GM13977 (cell line): ENCODE results near the gene ETFA.

Experiments
- DNase-seq: peaks from one replicate; pipeline ENCODE4 v3.0.0; 2012; ENCODE audit warnings: low spot score
- in situ Hi-C: fragments of 300-500 bp; cut with MboI; formaldehyde crosslinking; loops from one replicate; pipeline ENCODE4 v1.12.0; 2022; ENCODE audit warnings: low sequenced_read_pairs, low pct_unique_long_range_greater_than_20kb, mixed read lengths, inconsistent platforms; ENCODE audit not compliant: unreplicated experiment
- TF ChIP-seq, protein P1 (sequence below): IDR thresholded peaks from 2 replicates; pipeline ENCODE4 v1.5.1; 2012; ENCODE audit warnings: mild to moderate bottlenecking, control low read depth; ENCODE audit not compliant: insufficient read depth; ENCODE audit errors: extremely low read depth, missing control alignments

The ETFA gene

DNA sequence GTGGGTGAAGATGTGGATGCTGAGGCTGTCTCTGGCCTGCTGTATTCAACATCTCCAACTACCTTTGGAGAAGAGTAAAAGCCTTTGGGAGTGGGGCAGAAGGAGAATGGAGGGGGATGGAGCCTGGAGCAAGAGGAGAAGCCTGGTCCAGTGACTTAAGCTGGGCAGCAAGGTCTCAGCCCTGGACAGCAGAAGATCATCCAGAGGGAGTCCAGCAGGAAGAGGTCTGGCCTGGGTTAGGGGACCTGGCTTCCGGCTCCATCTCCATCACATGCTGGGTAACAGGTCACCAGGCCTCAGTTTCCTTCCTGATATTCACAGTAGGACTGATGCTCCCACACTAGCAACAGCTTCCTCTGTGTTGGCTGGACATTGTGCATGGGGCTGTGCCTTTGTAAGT lies 21.5 kb upstream of the ETFA start:
- no peak for DNase-seq
- TF ChIP-seq, protein P1, sequence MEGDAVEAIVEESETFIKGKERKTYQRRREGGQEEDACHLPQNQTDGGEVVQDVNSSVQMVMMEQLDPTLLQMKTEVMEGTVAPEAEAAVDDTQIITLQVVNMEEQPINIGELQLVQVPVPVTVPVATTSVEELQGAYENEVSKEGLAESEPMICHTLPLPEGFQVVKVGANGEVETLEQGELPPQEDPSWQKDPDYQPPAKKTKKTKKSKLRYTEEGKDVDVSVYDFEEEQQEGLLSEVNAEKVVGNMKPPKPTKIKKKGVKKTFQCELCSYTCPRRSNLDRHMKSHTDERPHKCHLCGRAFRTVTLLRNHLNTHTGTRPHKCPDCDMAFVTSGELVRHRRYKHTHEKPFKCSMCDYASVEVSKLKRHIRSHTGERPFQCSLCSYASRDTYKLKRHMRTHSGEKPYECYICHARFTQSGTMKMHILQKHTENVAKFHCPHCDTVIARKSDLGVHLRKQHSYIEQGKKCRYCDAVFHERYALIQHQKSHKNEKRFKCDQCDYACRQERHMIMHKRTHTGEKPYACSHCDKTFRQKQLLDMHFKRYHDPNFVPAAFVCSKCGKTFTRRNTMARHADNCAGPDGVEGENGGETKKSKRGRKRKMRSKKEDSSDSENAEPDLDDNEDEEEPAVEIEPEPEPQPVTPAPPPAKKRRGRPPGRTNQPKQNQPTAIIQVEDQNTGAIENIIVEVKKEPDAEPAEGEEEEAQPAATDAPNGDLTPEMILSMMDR: no peak
- in situ Hi-C loops: no loop called here

DNA sequence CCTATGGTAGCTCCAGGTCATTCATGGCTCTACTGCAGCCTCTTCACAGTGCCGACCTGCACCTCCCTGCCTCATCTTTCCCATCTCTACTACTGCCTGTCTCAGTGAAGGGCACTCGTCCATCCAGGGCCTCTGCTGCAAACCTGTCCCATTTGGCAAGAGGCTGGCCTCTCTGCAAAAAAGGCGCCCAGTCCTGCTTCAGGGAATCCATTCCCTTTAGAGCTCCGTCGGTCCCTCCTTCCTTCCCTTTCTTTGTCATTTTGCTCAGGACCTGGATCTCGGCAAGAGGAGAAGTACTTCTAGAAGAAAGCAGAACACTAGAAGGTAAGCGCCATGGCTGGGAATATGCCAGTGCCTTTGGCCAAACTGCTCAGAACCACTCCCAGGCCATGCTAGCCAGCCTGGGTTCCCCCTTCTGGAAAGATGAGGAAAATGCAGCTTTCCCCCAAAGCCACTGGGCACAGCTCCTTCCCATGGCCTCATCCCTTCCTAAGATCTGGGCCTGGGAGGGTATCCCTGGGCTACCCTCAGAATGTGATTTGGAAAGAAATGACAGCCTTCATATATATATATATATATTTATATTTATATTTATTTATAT lies 18.9 kb upstream of the ETFA start:
- no peak for DNase-seq
- TF ChIP-seq, protein P1: peak; percentile 47
- in situ Hi-C loops: no loop called here

DNA sequence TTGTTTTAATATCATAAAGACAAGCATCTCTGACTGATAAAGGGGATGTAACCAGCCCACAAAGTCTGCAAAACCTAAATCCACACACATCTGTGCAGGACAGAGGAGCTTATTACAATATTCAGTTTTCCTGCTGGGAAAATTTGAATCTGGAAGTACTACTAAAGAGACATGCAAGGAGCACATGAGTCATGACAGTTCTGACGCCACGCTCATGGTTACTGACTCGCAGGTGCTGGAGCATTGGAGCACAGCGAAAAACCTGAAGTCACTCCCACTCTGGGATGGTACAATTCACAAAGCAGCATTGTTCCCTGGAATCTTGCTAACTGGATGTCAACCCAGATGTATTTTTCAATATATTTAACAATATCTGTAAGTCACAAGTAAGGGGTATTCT lies 17.7 kb upstream of the ETFA start:
- in situ Hi-C loops: no loop called here
- no peak for DNase-seq
- TF ChIP-seq, protein P1: no peak

DNA sequence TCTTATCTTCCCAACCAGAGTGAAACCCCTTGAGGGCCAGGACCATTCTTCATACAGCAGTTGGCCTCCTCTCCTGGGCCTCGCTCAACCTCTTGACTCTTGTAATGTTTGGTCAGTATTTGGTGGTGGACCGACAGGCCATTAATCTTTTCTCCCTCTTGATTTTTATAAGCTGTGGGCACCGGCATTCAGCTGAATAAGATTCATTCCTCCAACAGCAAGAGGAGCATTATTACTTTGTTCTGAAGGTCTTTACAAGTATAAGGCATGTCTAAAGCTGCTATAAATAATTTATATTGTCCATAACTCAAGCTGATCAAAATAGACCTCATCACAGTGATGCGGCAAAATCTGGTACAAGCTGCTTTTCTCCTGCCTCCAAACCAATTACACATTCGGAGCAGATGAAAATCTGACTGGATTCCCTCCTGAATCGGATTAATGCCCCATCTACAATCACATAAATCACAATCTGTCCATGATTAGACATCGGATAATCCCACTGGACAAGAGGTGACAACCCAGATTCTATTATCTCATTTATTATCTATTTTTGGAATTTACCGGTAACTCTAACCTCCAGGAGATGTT lies 16.9 kb upstream of the ETFA start:
- no peak for DNase-seq
- in situ Hi-C loops: no loop called here
- TF ChIP-seq, protein P1: no peak

DNA sequence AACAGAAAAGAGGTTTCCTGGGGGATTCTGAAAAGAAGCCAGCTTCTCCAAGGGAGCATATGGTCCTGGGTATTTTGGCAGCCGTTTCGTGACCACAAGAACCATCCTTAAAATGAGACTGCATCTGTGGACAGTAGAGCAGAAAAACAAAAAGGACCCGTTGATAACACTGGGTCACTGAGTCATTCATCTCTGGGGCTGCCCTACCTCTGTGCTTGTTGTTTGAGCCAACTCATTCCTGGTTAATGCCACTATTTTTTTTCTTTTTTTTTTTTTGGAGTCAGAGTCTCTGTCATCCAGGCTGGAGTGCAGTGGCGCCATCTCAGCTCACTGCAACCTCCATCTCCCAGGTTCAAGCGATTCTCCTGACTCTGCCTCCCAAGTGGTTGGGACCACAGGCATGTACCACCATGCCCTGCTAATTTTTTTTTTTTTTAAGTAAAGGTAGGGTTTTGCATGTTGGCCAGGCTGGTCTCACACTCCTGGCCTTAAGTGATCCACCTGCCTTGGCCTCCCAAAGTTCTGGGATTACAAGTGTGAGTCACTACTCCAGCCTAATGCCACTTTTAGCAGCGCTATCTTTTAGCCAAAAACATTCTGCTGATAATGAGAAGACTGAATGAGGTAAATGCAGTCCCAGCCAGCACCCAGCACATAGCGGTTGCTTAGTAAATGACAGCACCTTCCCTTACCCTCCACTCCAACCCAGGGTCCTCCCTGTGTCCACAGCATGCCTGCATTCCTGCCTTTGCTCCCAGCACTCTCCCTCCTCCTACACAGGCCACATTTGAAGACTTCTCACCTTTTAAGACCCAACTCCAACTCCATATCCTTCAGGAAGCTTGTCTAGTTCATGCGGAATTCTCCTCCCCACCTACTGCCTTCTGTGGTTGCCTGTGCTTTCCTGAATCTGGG lies 16.2 kb upstream of the ETFA start:
- no peak for DNase-seq
- TF ChIP-seq, protein P1: no peak
- in situ Hi-C loops: no loop called here

DNA sequence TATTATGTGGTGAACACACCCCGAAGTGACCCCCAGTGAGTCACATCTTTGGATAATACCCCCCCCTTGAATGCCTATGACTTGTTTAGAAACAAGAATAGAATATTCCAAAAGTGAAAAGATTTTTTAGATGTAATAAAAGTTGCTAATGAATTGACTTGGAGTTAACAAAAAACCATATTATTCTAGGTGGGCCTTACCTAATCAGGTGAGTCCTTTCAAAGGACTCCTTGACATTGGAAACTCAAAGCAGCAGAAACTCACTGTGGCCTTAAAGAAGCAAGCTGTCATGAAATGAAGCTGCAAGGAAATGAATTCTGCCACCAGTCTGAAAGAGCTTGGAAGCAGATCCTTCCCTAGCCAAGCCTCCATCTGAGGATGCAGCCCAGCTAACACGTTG lies 14.4 kb upstream of the ETFA start:
- TF ChIP-seq, protein P1: no peak
- no peak for DNase-seq
- in situ Hi-C loops: no loop called here
